HepG2 (cell line): ENCODE measurements around the gene ST6GALNAC6. TPM values are rescaled to one million over a fixed set of nuclear protein-coding genes. Genes with fewer than 3 reads are reported as not detected.

ENCODE experiments used
- ARNTL ChIP-seq: sonication (generic); formaldehyde crosslinking; IDR thresholded peaks from 2 replicates; pipeline ENCODE4 v1.4.0; 2020; ENCODE audit warnings: mild to moderate bottlenecking, missing genetic modification reagents
- CBX2 ChIP-seq, 2 experiments: fragments of 200-600 bp in 1 of 2; sonication (generic); formaldehyde crosslinking in 1 of 2; IDR thresholded peaks; 2 replicates each; pipeline versions ENCODE4 v1.7.0 to v1.8.1; 2018 to 2022; ENCODE audit warnings: low read depth in 2 of 2, low read length in 1 of 2, mild to moderate bottlenecking in 1 of 2, missing genetic modification reagents in 1 of 2
- CHD2 ChIP-seq: IDR thresholded peaks from 2 replicates; pipeline ENCODE4 v1.6.1; 2011; ENCODE audit warnings: low read depth, low read length, improper control_type of control experiment
- ETV5 ChIP-seq: IDR thresholded peaks from 2 replicates; pipeline ENCODE4 v1.6.1; 2018; ENCODE audit warnings: missing biosample characterization, missing genetic modification reagents, inconsistent platforms, borderline replicate concordance
- HDAC1 ChIP-seq: sonication (generic); formaldehyde crosslinking; IDR thresholded peaks from 2 replicates; pipeline ENCODE4 v1.5.1; 2020; ENCODE audit warnings: mild to moderate bottlenecking, missing genetic modification reagents
- RAD21 ChIP-seq: fragments of 450-650 bp; formaldehyde crosslinking; IDR thresholded peaks from 2 replicates; pipeline ENCODE4 v1.5.0; 2020; ENCODE audit warnings: mild to moderate bottlenecking
- RARA ChIP-seq: IDR thresholded peaks from 2 replicates; pipeline ENCODE4 v1.6.1; 2016; ENCODE audit warnings: missing genetic modification reagents, missing compliant biosample characterization
- RXRB ChIP-seq: IDR thresholded peaks from 2 replicates; pipeline ENCODE4 v1.6.1; 2016; ENCODE audit warnings: borderline replicate concordance, missing genetic modification reagents, missing compliant biosample characterization
- ZNF121 ChIP-seq: sonication (generic); formaldehyde crosslinking; IDR thresholded peaks from 2 replicates; pipeline ENCODE4 v1.5.0; 2020; ENCODE audit warnings: mild to moderate bottlenecking, missing genetic modification reagents
- ZNF768 ChIP-seq: sonication (generic); formaldehyde crosslinking; IDR thresholded peaks from 2 replicates; pipeline ENCODE4 v1.4.0; 2020; ENCODE audit warnings: missing genetic modification reagents
- polyA plus RNA-seq, 8 experiments: library from polyadenylated mRNA; depleted of rRNA in 3 of 8; stranded (reverse) in 7 of 8; unstranded in 1 of 8; fragments of >200 nt; fragmentation: Illumina TruSeq in 4 of 8; extraction: Trizol in 4 of 8; gene quantifications; 2 replicates each; pipeline versions ENCODE4 v1.2.1 to v1.2.3, GENCODE V29; 2011 to 2016; ENCODE audit warnings: low read depth in 4 of 8, missing spikeins in 1 of 8, mixed read lengths in 1 of 8; ENCODE audit not compliant: insufficient read depth in 1 of 8
- total RNA-seq, 5 experiments: library from RNA; depleted of rRNA; stranded (reverse); fragments of >200 nt; fragmentation: Illumina TruSeq; extraction: Trizol; gene quantifications; 2 replicates each; pipeline ENCODE4 v1.2.3, GENCODE V29; 2016; ENCODE audit warnings: low read depth in 1 of 5
- TF ChIP-seq, protein P1 (sequence below): sonication (generic); formaldehyde crosslinking; IDR thresholded peaks from one replicate; pipeline ENCODE4 v1.5.1; 2020; ENCODE audit warnings: mild to moderate bottlenecking, missing genetic modification reagents; ENCODE audit errors: not compliant biosample characterization
- TF ChIP-seq, protein P2 (sequence below): sonication (generic); formaldehyde crosslinking; IDR thresholded peaks from 2 replicates; pipeline ENCODE4 v1.9.0; 2022; ENCODE audit warnings: missing genetic modification reagents, mild to moderate bottlenecking, borderline replicate concordance
- TF ChIP-seq, protein P3 (sequence below): IDR thresholded peaks from 2 replicates; pipeline ENCODE4 v1.4.0; 2020; ENCODE audit warnings: mild to moderate bottlenecking, missing genetic modification reagents

Gene ST6GALNAC6
- total and polyA plus RNA-seq, 2 of the 13 experiments (the other 11 are each of a cell fraction or from before 2014, with no cell fraction given), result 18.5 to 65.4 TPM

DNA sequence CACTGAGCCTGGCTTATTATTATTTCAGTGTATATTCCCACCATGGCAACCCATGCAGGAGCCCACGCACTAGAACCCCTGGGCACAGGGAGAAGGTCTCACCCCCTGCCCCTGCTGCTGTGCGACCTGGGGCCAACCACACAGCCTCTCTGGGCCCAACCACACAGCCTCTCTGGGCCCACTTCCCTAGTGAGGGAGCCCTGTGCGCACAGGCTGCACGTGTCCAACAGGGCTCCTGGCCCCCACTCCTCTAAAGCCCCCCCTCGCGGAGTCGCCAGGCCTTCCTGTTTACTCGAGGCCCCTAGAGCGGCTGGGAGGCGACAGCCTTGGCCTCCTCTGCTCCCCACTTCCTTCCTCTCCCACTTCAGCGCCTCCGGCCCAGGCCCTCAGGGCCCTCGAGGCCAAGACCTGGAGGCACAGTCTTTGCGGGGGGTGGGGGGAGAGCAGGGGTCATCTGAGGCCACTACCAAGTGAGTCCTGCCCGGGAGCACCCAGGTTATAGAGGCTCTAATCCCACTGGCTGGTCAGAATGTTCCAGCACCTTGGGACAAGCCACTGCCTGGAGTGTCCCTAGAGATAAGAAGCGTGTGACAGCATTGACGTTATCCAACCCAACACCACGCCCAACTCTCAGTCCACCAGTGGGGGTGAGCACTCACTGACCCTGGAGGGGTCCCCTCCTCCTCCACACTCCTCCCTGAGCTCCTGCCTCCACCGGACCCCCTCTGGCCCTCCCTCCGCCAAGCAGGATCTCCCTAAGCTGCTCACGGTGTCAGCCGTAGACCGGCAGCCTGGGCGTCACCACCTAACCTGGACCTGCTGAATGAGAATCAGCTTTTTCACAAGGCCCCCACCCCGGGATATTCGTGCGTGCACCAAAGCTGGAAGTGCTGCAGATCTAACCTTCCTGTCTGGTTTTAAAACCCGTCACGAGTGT is 37.1 kb downstream of the ST6GALNAC6 start (continued):
- TF ChIP-seq, protein P1, sequence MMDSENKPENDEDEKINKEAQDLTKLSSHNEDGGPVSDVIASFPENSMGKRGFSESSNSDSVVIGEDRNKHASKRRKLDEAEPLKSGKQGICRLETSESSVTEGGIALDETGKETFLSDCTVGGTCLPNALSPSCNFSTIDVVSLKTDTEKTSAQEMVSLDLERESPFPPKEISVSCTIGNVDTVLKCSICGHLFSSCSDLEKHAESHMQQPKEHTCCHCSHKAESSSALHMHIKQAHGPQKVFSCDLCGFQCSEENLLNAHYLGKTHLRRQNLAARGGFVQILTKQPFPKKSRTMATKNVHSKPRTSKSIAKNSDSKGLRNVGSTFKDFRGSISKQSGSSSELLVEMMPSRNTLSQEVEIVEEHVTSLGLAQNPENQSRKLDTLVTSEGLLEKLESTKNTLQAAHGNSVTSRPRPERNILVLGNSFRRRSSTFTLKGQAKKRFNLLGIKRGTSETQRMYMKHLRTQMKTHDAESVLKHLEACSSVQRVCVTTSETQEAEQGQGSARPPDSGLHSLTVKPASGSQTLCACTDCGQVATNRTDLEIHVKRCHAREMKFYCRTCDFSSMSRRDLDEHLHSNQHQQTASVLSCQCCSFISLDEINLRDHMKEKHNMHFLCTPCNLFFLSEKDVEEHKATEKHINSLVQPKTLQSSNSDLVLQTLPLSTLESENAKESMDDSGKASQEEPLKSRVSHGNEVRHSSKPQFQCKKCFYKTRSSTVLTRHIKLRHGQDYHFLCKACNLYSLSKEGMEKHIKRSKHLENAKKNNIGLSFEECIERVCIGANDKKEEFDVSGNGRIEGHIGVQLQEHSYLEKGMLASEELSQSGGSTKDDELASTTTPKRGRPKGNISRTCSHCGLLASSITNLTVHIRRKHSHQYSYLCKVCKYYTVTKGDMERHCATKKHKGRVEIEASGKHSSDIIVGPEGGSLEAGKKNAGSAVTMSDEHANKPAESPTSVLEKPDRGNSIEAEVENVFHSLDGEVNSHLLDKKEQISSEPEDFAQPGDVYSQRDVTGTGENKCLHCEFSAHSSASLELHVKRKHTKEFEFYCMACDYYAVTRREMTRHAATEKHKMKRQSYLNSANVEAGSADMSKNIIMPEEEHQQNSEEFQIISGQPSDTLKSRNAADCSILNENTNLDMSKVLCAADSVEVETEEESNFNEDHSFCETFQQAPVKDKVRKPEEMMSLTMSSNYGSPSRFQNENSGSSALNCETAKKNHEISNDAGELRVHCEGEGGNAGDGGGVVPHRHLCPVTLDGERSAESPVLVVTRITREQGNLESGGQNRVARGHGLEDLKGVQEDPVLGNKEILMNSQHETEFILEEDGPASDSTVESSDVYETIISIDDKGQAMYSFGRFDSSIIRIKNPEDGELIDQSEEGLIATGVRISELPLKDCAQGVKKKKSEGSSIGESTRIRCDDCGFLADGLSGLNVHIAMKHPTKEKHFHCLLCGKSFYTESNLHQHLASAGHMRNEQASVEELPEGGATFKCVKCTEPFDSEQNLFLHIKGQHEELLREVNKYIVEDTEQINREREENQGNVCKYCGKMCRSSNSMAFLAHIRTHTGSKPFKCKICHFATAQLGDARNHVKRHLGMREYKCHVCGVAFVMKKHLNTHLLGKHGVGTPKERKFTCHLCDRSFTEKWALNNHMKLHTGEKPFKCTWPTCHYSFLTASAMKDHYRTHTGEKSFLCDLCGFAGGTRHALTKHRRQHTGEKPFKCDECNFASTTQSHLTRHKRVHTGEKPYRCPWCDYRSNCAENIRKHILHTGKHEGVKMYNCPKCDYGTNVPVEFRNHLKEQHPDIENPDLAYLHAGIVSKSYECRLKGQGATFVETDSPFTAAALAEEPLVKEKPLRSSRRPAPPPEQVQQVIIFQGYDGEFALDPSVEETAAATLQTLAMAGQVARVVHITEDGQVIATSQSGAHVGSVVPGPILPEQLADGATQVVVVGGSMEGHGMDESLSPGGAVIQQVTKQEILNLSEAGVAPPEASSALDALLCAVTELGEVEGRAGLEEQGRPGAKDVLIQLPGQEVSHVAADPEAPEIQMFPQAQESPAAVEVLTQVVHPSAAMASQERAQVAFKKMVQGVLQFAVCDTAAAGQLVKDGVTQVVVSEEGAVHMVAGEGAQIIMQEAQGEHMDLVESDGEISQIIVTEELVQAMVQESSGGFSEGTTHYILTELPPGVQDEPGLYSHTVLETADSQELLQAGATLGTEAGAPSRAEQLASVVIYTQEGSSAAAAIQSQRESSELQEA (CRISPR knock-in tag), result peak; percentile 55
- TF ChIP-seq, protein P2, sequence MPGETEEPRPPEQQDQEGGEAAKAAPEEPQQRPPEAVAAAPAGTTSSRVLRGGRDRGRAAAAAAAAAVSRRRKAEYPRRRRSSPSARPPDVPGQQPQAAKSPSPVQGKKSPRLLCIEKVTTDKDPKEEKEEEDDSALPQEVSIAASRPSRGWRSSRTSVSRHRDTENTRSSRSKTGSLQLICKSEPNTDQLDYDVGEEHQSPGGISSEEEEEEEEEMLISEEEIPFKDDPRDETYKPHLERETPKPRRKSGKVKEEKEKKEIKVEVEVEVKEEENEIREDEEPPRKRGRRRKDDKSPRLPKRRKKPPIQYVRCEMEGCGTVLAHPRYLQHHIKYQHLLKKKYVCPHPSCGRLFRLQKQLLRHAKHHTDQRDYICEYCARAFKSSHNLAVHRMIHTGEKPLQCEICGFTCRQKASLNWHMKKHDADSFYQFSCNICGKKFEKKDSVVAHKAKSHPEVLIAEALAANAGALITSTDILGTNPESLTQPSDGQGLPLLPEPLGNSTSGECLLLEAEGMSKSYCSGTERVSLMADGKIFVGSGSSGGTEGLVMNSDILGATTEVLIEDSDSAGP (CRISPR knock-in tag), result peak; percentile 38; the same call in 1 of the 2 replicates
- TF ChIP-seq ETV5 (peak; percentile 82; the same call in 1 of the 2 replicates), RAD21 (no peak), CHD2 (no peak), RARA (CRISPR knock-in tag) (peak; percentile 50; the same call in 1 of the 2 replicates), ARNTL (CRISPR knock-in tag) (peak; percentile 84), RXRB (CRISPR knock-in tag) (peak; percentile 75), ZNF768 (CRISPR knock-in tag) (peak; percentile 99), ZNF121 (CRISPR knock-in tag) (no peak), HDAC1 (CRISPR knock-in tag) (peak; percentile 32; the same call in 1 of the 2 replicates), CBX2 (IDR thresholded peaks at IDR 0.05; ENCODE audit: low read depth, low read length) (no peak), CBX2 (CRISPR knock-in tag; IDR thresholded peaks at IDR 0.05; ENCODE audit: low read depth) (0 out of 2 replicates have a peak, but pooled peaks have one; percentile 57)
- TF ChIP-seq, protein P3, sequence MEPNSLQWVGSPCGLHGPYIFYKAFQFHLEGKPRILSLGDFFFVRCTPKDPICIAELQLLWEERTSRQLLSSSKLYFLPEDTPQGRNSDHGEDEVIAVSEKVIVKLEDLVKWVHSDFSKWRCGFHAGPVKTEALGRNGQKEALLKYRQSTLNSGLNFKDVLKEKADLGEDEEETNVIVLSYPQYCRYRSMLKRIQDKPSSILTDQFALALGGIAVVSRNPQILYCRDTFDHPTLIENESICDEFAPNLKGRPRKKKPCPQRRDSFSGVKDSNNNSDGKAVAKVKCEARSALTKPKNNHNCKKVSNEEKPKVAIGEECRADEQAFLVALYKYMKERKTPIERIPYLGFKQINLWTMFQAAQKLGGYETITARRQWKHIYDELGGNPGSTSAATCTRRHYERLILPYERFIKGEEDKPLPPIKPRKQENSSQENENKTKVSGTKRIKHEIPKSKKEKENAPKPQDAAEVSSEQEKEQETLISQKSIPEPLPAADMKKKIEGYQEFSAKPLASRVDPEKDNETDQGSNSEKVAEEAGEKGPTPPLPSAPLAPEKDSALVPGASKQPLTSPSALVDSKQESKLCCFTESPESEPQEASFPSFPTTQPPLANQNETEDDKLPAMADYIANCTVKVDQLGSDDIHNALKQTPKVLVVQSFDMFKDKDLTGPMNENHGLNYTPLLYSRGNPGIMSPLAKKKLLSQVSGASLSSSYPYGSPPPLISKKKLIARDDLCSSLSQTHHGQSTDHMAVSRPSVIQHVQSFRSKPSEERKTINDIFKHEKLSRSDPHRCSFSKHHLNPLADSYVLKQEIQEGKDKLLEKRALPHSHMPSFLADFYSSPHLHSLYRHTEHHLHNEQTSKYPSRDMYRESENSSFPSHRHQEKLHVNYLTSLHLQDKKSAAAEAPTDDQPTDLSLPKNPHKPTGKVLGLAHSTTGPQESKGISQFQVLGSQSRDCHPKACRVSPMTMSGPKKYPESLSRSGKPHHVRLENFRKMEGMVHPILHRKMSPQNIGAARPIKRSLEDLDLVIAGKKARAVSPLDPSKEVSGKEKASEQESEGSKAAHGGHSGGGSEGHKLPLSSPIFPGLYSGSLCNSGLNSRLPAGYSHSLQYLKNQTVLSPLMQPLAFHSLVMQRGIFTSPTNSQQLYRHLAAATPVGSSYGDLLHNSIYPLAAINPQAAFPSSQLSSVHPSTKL (CRISPR knock-in tag), result peak; percentile 49; the same call in 1 of the 2 replicates
